ENCODE results near the gene CDC42BPB. TPM values are rescaled to one million over a fixed set of nuclear protein-coding genes. Genes with fewer than 3 reads are reported as not detected.

The CDC42BPB gene
- total RNA-seq, 2 donors from 2014 or later, result 68.0 to 83.4 TPM

DNA sequence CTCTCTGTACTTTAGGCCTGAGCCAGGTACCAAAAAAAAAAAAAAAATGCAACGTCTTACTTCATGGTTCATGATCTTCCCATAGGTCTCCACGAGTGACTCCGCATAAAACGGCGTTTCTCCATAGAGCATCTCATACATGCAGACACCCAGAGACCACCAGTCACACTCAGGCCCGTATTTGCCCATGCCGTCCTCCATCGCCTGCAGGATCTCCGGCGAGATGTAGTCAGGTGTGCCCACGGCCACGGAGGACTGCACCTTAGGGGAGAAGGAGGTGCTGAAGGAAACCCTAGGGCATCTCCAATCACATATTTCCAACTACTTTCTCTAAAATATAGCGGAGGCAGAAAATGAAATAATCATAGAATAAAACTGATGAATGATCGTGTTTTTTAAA lies 73.9 kb downstream of the CDC42BPB start:
- peaks cover 67% of the 10 kb centered on the region for H3K36me3 ChIP-seq
- no peaks in the 10 kb centered on the region for H3K27me3 ChIP-seq
- TF ChIP-seq, protein P1, sequence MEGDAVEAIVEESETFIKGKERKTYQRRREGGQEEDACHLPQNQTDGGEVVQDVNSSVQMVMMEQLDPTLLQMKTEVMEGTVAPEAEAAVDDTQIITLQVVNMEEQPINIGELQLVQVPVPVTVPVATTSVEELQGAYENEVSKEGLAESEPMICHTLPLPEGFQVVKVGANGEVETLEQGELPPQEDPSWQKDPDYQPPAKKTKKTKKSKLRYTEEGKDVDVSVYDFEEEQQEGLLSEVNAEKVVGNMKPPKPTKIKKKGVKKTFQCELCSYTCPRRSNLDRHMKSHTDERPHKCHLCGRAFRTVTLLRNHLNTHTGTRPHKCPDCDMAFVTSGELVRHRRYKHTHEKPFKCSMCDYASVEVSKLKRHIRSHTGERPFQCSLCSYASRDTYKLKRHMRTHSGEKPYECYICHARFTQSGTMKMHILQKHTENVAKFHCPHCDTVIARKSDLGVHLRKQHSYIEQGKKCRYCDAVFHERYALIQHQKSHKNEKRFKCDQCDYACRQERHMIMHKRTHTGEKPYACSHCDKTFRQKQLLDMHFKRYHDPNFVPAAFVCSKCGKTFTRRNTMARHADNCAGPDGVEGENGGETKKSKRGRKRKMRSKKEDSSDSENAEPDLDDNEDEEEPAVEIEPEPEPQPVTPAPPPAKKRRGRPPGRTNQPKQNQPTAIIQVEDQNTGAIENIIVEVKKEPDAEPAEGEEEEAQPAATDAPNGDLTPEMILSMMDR (IDR thresholded peaks at IDR 0.05), result no peak
- H3K4me3 ChIP-seq, result no peak overlapping the region
- no peak overlapping the region for H3K27ac ChIP-seq
- H3K9me3 ChIP-seq, result peaks cover 0 to 10% of the 10 kb centered on the region in 2 donors
- H3K4me1 ChIP-seq, result no peaks in the 10 kb centered on the region
- DNase-seq (ENCODE audit: low spot score), result no peak

DNA sequence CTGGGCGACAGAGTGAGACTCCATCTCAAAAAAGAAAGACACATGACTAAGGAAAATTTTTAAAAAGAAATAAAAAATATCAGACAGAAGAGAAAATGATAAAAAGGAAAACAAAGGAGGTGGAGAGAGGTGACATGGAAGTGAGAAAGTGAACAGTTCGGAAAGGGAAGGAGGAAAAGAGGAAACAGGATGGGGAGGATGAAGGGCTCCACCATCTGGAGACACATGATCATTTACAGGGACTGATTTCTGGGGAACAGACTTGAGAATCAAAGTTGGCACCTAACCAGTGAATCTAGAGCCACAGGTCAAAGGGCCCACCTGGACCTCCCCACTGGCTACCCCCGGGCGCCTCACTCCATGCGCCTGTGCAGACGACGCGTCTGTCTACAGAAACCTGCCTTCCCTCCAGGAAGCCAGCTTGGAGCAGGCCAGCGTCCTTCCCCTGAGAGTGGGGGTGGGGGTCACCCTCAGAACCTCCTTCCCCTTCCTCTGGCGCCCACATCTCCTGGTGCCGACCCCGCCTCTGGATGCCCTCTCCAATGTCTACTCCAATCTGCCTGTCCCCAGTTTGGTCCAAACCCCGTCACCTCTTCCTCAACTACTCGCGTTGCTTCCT lies 74.4 kb downstream of the CDC42BPB start:
- TF ChIP-seq, protein P1 (IDR thresholded peaks at IDR 0.05), result no peak
- H3K9me3 ChIP-seq, result peaks cover 0 to 4% of the 10 kb centered on the region in 2 donors

DNA sequence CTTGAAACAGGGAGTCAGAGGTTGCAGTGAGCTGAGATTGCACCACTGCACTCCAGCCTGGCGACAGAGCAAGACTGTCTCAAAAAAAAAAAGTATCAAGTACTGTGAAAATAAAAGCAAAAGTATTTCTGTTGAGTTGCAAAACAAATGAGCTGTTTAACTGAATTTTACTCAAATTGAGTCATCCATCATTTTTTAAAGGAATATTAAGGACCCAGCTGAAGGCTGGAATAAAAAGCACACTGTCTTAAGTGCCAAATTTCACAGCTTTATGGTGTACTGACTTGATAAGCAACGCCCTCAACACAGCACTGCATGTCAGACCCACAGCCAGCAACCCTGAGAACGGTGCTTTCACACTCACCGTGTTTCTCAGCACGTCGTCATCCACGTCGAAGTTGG lies 76.9 kb downstream of the CDC42BPB start:
- H3K36me3 ChIP-seq, result peaks cover 78% of the 10 kb centered on the region
- no peaks in the 10 kb centered on the region for H3K4me1 ChIP-seq
- TF ChIP-seq, protein P1 (IDR thresholded peaks at IDR 0.05), result no peak
- no peaks in the 10 kb centered on the region for H3K9me3 ChIP-seq
- DNase-seq (ENCODE audit: low spot score), result no peak
- H3K27ac ChIP-seq, result peak overlapping the region in 1 of 2 donors; percentile 28
- no peak overlapping the region for H3K4me3 ChIP-seq
- no peaks in the 10 kb centered on the region for H3K27me3 ChIP-seq

More for the DNA sequence above, 74.4 kb downstream of the CDC42BPB start:
- Histone ChIP-seq H3K36me3 (peaks cover 68% of the 10 kb centered on the region), H3K27me3 (no peaks in the 10 kb centered on the region), H3K4me3 (no peak overlapping the region), H3K27ac (no peak overlapping the region), H3K4me1 (no peaks in the 10 kb centered on the region)
- DNase-seq (ENCODE audit: low spot score), result no peak

DNA sequence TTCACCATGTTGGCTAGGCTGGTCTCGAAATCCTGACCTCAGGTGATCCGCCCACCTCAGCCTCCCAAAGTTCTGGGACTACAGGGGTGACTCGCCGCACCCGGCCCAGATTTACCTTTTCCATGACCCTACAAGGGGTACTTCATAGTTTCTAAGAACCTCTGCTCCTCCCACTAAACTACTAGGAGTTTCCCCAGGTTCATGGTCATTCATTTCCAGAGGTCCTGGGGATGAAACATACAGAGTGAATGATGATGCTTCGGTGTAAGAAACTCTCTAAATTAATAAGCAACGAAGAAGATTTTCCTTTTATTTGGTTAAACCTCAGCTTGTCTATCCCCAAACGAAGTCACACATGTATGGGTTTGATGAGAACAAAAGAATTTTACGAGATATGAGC lies 77.9 kb downstream of the CDC42BPB start:
- H3K27ac ChIP-seq, result no peak overlapping the region
- H3K27me3 ChIP-seq, result no peaks in the 10 kb centered on the region
- H3K9me3 ChIP-seq, result no peaks in the 10 kb centered on the region
- peaks cover 81% of the 10 kb centered on the region for H3K36me3 ChIP-seq
- TF ChIP-seq, protein P1 (IDR thresholded peaks at IDR 0.05), result no peak
- no peak for DNase-seq (ENCODE audit: low spot score)
- no peak overlapping the region for H3K4me3 ChIP-seq
- no peaks in the 10 kb centered on the region for H3K4me1 ChIP-seq

DNA sequence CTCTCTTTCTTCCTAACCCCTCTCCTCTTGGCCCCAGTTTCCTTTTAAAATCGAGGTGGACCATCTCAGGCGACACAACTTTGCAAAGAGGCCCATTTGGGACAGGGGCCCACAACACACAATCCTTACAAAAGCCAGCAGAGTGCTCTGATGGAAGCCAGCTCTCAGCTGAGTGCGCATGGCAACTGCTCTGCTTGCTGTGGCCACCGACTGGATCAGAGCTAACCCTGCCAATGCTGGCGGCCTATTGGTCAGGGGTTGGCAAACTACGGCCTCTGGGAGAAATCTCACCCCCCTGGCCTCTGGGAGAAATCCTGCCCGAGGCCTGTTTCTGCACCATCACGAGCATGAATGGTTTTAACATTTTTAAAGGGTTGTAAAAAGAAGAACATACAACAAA lies 79.9 kb downstream of the CDC42BPB start:
- H3K4me3 ChIP-seq, result no peak overlapping the region
- H3K27ac ChIP-seq, result no peak overlapping the region
- H3K4me1 ChIP-seq, result no peaks in the 10 kb centered on the region
- no peak for DNase-seq (ENCODE audit: low spot score)
- no peaks in the 10 kb centered on the region for H3K9me3 ChIP-seq
- H3K36me3 ChIP-seq, result peaks cover 78% of the 10 kb centered on the region
- no peaks in the 10 kb centered on the region for H3K27me3 ChIP-seq
- TF ChIP-seq, protein P1 (IDR thresholded peaks at IDR 0.05), result no peak

DNA sequence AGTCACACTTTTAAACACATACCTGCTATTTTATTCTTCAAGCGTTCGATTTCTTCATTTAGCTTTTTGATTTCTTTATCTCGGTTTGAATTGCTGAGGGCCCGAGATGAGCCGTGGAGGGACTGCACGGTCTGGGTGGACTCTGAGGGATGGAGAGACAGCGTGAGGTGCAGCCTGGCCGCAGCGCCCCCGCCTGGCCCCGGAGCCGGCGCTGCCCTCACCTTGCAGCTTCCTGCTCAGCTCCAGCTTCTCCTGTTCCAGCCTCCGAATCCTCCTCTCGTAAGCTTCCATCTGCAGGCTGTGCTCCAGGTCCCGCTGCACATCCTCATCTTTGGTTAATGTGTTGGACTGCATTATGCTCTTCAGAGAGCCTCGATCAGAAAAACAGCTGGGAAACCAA lies 81.7 kb downstream of the CDC42BPB start:
- TF ChIP-seq, protein P1 (IDR thresholded peaks at IDR 0.05), result no peak
- no peaks in the 10 kb centered on the region for H3K4me1 ChIP-seq
- no peaks in the 10 kb centered on the region for H3K27me3 ChIP-seq
- no peak for DNase-seq (ENCODE audit: low spot score)
- H3K4me3 ChIP-seq, result no peak overlapping the region
- H3K9me3 ChIP-seq, result no peaks in the 10 kb centered on the region
- H3K27ac ChIP-seq, result no peak overlapping the region
- H3K36me3 ChIP-seq, result peaks cover 88% of the 10 kb centered on the region
